ENCODE data around the gene TMEM184B. TPM values are rescaled to one million over a fixed set of nuclear protein-coding genes. Genes with fewer than 3 reads are reported as not detected.

The TMEM184B gene
- total and polyA plus RNA-seq, 2 of the 8 experiments (the other 6 are each of a cell fraction or from before 2014, with no cell fraction given), result 41.6 to 81.0 TPM

DNA sequence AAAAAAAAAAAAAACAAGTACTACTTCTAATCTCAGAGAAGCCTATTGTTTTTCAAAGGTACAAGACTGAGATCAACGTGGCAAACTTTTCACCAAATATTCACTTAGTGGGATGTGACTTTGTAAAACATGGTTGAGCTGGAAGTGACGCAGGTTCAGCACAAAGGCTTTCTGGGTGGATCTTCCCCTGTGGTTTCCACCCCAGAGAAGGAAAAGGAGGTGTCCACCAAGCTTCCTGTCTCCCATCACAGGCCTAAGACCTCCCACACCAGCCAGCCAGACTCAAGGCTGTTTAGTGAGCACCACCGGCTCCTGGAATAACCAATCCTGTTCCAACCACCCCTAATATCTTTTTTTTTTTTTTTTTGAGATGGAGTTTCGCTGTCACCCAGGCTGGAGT, 5.7 kb downstream of the TMEM184B start (continued):
- TF ChIP-seq EGR1 (IDR thresholded peaks at IDR 0.05; ENCODE audit: borderline replicate concordance, low read depth, low read length), result no peak
- no peak for TF ChIP-seq JUN (IDR thresholded peaks at IDR 0.05; ENCODE audit: low read depth, low read length)
- TF ChIP-seq EZH2 (IDR thresholded peaks at IDR 0.05; ENCODE audit: low read depth, low read length, severe bottlenecking), result no peak
- no peak for TF ChIP-seq BACH1 (IDR thresholded peaks at IDR 0.05; ENCODE audit: low read length)
- TF ChIP-seq TEAD4 (IDR thresholded peaks at IDR 0.05; ENCODE audit: low read depth, low read length), result no peak
- no peak for TF ChIP-seq FOSL1 (IDR thresholded peaks at IDR 0.05; ENCODE audit: insufficient read depth, low read depth, low read length)
- no peak for TF ChIP-seq NANOG (IDR thresholded peaks at IDR 0.05; ENCODE audit: insufficient read depth, low read depth, low read length, poor library complexity, severe bottlenecking)
- TF ChIP-seq CBX8 (IDR thresholded peaks at IDR 0.05; ENCODE audit: borderline replicate concordance, low read depth, low read length), result no peak
